NCI-H2081 treated with DMSO at 0.1 percent for 48 hours (cell line): ENCODE measurements around the gene ARHGEF12.
A peak's percentile ranks its signal among the peaks of the same experiment; 100 is the strongest.

Experiments used
- DNase-seq: peaks from one replicate; lab custom pipeline; 2025; lab: John Stamatoyannopoulos, UW

The ARHGEF12 gene

GRCh38 chr11:120335908-120336640 lies at the start of gene ARHGEF12:
Gene ARHGEF12, plus strand, starts transcription at chr11:120336413. Its CDS starts 831 bp downstream, at chr11:120337244.
- DNase-seq, result peak; percentile 71

GRCh38 chr11:120288021-120288420 lies 48.2 kb upstream of the ARHGEF12 start:
- DNase-seq, result no peak

GRCh38 chr11:120289426-120289825 lies 46.8 kb upstream of the ARHGEF12 start:
- no peak for DNase-seq

GRCh38 chr11:120290956-120291355 lies 45.3 kb upstream of the ARHGEF12 start:
- DNase-seq, result no peak

- DNase-seq, result no peak
Observed at GRCh38 chr11:120293038-120293800, 43.0 kb upstream of the ARHGEF12 start.

- no peak for DNase-seq
Observed at GRCh38 chr11:120294096-120294495, 42.1 kb upstream of the ARHGEF12 start.

GRCh38 chr11:120295099-120295498 lies 41.1 kb upstream of the ARHGEF12 start:
- no peak for DNase-seq

- DNase-seq, result no peak
Observed at GRCh38 chr11:120296554-120296953, 39.7 kb upstream of the ARHGEF12 start.

- no peak for DNase-seq
Observed at GRCh38 chr11:120298461-120298860, 37.8 kb upstream of the ARHGEF12 start.

GRCh38 chr11:120302001-120302805 lies 34.0 kb upstream of the ARHGEF12 start:
- DNase-seq, result no peak

- no peak for DNase-seq
Observed at GRCh38 chr11:120303004-120303637, 33.1 kb upstream of the ARHGEF12 start.

GRCh38 chr11:120304526-120304925 lies 31.7 kb upstream of the ARHGEF12 start:
- no peak for DNase-seq

GRCh38 chr11:120305286-120305685 lies 30.9 kb upstream of the ARHGEF12 start:
- DNase-seq, result no peak

GRCh38 chr11:120306519-120307242 lies 29.5 kb upstream of the ARHGEF12 start:
- no peak for DNase-seq

GRCh38 chr11:120307476-120307875 lies 28.7 kb upstream of the ARHGEF12 start:
- DNase-seq, result no peak

GRCh38 chr11:120308081-120308480 lies 28.1 kb upstream of the ARHGEF12 start:
- DNase-seq, result no peak

- no peak for DNase-seq
Observed at GRCh38 chr11:120310870-120311269, 25.3 kb upstream of the ARHGEF12 start.

- no peak for DNase-seq
Observed at GRCh38 chr11:120314861-120315260, 21.4 kb upstream of the ARHGEF12 start.

GRCh38 chr11:120316880-120317688 lies 19.1 kb upstream of the ARHGEF12 start:
- DNase-seq, result no peak

- no peak for DNase-seq
Observed at GRCh38 chr11:120317689-120318480, 18.3 kb upstream of the ARHGEF12 start.
